Measurements from ENCODE around the gene RPP30.
A peak's percentile ranks its signal among the peaks of the same experiment; 100 is the strongest.
"Not testable (repeated sequence)": the region's sequence is repeated elsewhere in the genome, so short reads cannot be mapped to it uniquely, and the experiment has no call there.

The RPP30 gene

GRCh38 chr10:90939648-90940047 lies 67.9 kb downstream of the RPP30 start:
- no peaks in the 10 kb centered on the region for H3K9me3 ChIP-seq (ENCODE audit: control insufficient read depth, low read length)
- no peak overlapping the region for H2BK5ac ChIP-seq (ENCODE audit: low read depth, low read length, poor library complexity, severe bottlenecking)
- H3K27ac ChIP-seq (ENCODE audit: low read length, poor library complexity, severe bottlenecking) = no peak overlapping the region
- peak overlapping the region in 1 of 2 experiments; percentile 1 for H3K18ac ChIP-seq (ENCODE audit: low read depth in 1 of 2, low read length in 2 of 2)
- peak overlapping the region in 1 of 2 experiments; percentile 73 for H3K4ac ChIP-seq (ENCODE audit: low read depth in 1 of 2, low read length in 2 of 2)
- no peak overlapping the region for H2BK15ac ChIP-seq (ENCODE audit: low read depth, poor library complexity, severe bottlenecking)
- no peak for DNase-seq
- WGBS = 98% methylated on average over 6 of the region's 6 CpGs
- H3K27me3 ChIP-seq (ENCODE audit: control insufficient read depth in 1 of 2, insufficient read depth in 1 of 2, low read length in 2 of 2) = peaks cover 0 to 2% of the 10 kb centered on the region in 2 experiments
- H2AK5ac ChIP-seq (ENCODE audit: low read length, severe bottlenecking) = no peak overlapping the region
- H2BK120ac ChIP-seq (ENCODE audit: low read depth, low read length) = no peak overlapping the region
- peak overlapping the region; percentile 14 to 84 for H2BK12ac ChIP-seq (ENCODE audit: low read length in 2 of 2)
- H4K8ac ChIP-seq (ENCODE audit: low read length) = no peak overlapping the region
- H3K36me3 ChIP-seq (ENCODE audit: control insufficient read depth in 1 of 2, insufficient read depth in 2 of 2, low read depth in 1 of 2, low read length in 2 of 2) = no peaks in the 10 kb centered on the region
- peak overlapping the region; percentile 89 for H4K91ac ChIP-seq (ENCODE audit: low read length)
- H3K4me1 ChIP-seq (ENCODE audit: control insufficient read depth, insufficient read depth, low read depth, low read length) = peaks cover 4% of the 10 kb centered on the region
- H3K9ac ChIP-seq (ENCODE audit: low read length) = no peak overlapping the region
- H3K23ac ChIP-seq (ENCODE audit: low read length in 2 of 2) = peak overlapping the region in 1 of 2 experiments; percentile 35
- no peak overlapping the region for H3K4me3 ChIP-seq (ENCODE audit: insufficient read depth in 1 of 2, low read depth in 1 of 2, low read length in 2 of 2)
- H3K79me1 ChIP-seq (replicated peaks; ENCODE audit: low read length, poor library complexity, severe bottlenecking) = no peaks in the 10 kb centered on the region
- no peak overlapping the region for H3K4me2 ChIP-seq (ENCODE audit: low read length, poor library complexity, severe bottlenecking)
- no peak overlapping the region for H2AFZ ChIP-seq (ENCODE audit: low read depth, low read length)
- H3K14ac ChIP-seq (ENCODE audit: low read length in 2 of 2) = peak overlapping the region in 1 of 2 experiments; percentile 1

- not testable (repeated sequence) for H4K8ac ChIP-seq (ENCODE audit: low read length); H2BK120ac ChIP-seq (ENCODE audit: low read depth, low read length); H4K91ac ChIP-seq (ENCODE audit: low read length); H3K27me3 ChIP-seq (ENCODE audit: control insufficient read depth in 1 of 2, insufficient read depth in 1 of 2, low read length in 2 of 2); H3K9me3 ChIP-seq (ENCODE audit: control insufficient read depth, low read length); H2AFZ ChIP-seq (ENCODE audit: low read depth, low read length); H2AK5ac ChIP-seq (ENCODE audit: low read length, severe bottlenecking); H3K14ac ChIP-seq (ENCODE audit: low read length in 2 of 2); DNase-seq; H3K79me1 ChIP-seq (replicated peaks; ENCODE audit: low read length, poor library complexity, severe bottlenecking); H3K4me1 ChIP-seq (ENCODE audit: control insufficient read depth, insufficient read depth, low read depth, low read length); H3K4me3 ChIP-seq (ENCODE audit: insufficient read depth in 1 of 2, low read depth in 1 of 2, low read length in 2 of 2); H3K4me2 ChIP-seq (ENCODE audit: low read length, poor library complexity, severe bottlenecking); H2BK12ac ChIP-seq (ENCODE audit: low read length in 2 of 2); H3K4ac ChIP-seq (ENCODE audit: low read depth in 1 of 2, low read length in 2 of 2); H3K9ac ChIP-seq (ENCODE audit: low read length); H3K18ac ChIP-seq (ENCODE audit: low read depth in 1 of 2, low read length in 2 of 2); H3K23ac ChIP-seq (ENCODE audit: low read length in 2 of 2); H3K36me3 ChIP-seq (ENCODE audit: control insufficient read depth in 1 of 2, insufficient read depth in 2 of 2, low read depth in 1 of 2, low read length in 2 of 2); H2BK5ac ChIP-seq (ENCODE audit: low read depth, low read length, poor library complexity, severe bottlenecking); H3K27ac ChIP-seq (ENCODE audit: low read length, poor library complexity, severe bottlenecking); H2BK15ac ChIP-seq (ENCODE audit: low read depth, poor library complexity, severe bottlenecking)
- WGBS = 75% methylated on average over 2 of the region's 3 CpGs
These were observed 71.2 kb downstream of the RPP30 start for GRCh38 chr10:90942980-90943379.

- Histone ChIP-seq H3K27ac (ENCODE audit: low read length, poor library complexity, severe bottlenecking) (no peak overlapping the region), H3K27me3 (ENCODE audit: control insufficient read depth in 1 of 2, insufficient read depth in 1 of 2, low read length in 2 of 2) (no peaks in the 10 kb centered on the region), H2BK120ac (ENCODE audit: low read depth, low read length) (no peak overlapping the region), H3K4me2 (ENCODE audit: low read length, poor library complexity, severe bottlenecking) (no peak overlapping the region), H3K23ac (ENCODE audit: low read length in 2 of 2) (no peak overlapping the region), H3K18ac (ENCODE audit: low read depth in 1 of 2, low read length in 2 of 2) (no peak overlapping the region), H3K9ac (ENCODE audit: low read length) (no peak overlapping the region), H2BK15ac (ENCODE audit: low read depth, poor library complexity, severe bottlenecking) (no peak overlapping the region), H3K4ac (ENCODE audit: low read depth in 1 of 2, low read length in 2 of 2) (no peak overlapping the region), H3K9me3 (ENCODE audit: control insufficient read depth, low read length) (no peaks in the 10 kb centered on the region), H4K8ac (ENCODE audit: low read length) (no peak overlapping the region), H3K36me3 (ENCODE audit: control insufficient read depth in 1 of 2, insufficient read depth in 2 of 2, low read depth in 1 of 2, low read length in 2 of 2) (no peaks in the 10 kb centered on the region), H2BK5ac (ENCODE audit: low read depth, low read length, poor library complexity, severe bottlenecking) (no peak overlapping the region), H3K79me1 (replicated peaks; ENCODE audit: low read length, poor library complexity, severe bottlenecking) (no peaks in the 10 kb centered on the region), H2AK5ac (ENCODE audit: low read length, severe bottlenecking) (no peak overlapping the region), H3K14ac (ENCODE audit: low read length in 2 of 2) (no peak overlapping the region), H4K91ac (ENCODE audit: low read length) (no peak overlapping the region), H3K4me1 (ENCODE audit: control insufficient read depth, insufficient read depth, low read depth, low read length) (peaks cover 2% of the 10 kb centered on the region), H2BK12ac (ENCODE audit: low read length in 2 of 2) (no peak overlapping the region), H3K4me3 (ENCODE audit: insufficient read depth in 1 of 2, low read depth in 1 of 2, low read length in 2 of 2) (no peak overlapping the region), H2AFZ (ENCODE audit: low read depth, low read length) (no peak overlapping the region)
- DNase-seq = no peak
- WGBS = no CpG with 5 or more reads among the region's 1 CpG
These were observed 73.0 kb downstream of the RPP30 start for GRCh38 chr10:90944749-90945148.

GRCh38 chr10:90945491-90946070 lies 73.8 kb downstream of the RPP30 start:
- no peak overlapping the region for H3K4me3 ChIP-seq (ENCODE audit: insufficient read depth in 1 of 2, low read depth in 1 of 2, low read length in 2 of 2)
- H2AK5ac ChIP-seq (ENCODE audit: low read length, severe bottlenecking) = no peak overlapping the region
- DNase-seq = no peak
- no peak overlapping the region for H4K8ac ChIP-seq (ENCODE audit: low read length)
- H3K14ac ChIP-seq (ENCODE audit: low read length in 2 of 2) = no peak overlapping the region
- H3K36me3 ChIP-seq (ENCODE audit: control insufficient read depth in 1 of 2, insufficient read depth in 2 of 2, low read depth in 1 of 2, low read length in 2 of 2) = no peaks in the 10 kb centered on the region
- H3K9ac ChIP-seq (ENCODE audit: low read length) = no peak overlapping the region
- no peak overlapping the region for H2BK120ac ChIP-seq (ENCODE audit: low read depth, low read length)
- no peaks in the 10 kb centered on the region for H3K79me1 ChIP-seq (replicated peaks; ENCODE audit: low read length, poor library complexity, severe bottlenecking)
- H3K4ac ChIP-seq (ENCODE audit: low read depth in 1 of 2, low read length in 2 of 2) = peak overlapping the region in 1 of 2 experiments; percentile 79
- H4K91ac ChIP-seq (ENCODE audit: low read length) = no peak overlapping the region
- WGBS = 100% methylated on average over 3 of the region's 4 CpGs
- no peak overlapping the region for H3K4me2 ChIP-seq (ENCODE audit: low read length, poor library complexity, severe bottlenecking)
- H2BK12ac ChIP-seq (ENCODE audit: low read length in 2 of 2) = peak overlapping the region in 1 of 2 experiments; percentile 78
- no peak overlapping the region for H2BK15ac ChIP-seq (ENCODE audit: low read depth, poor library complexity, severe bottlenecking)
- H2AFZ ChIP-seq (ENCODE audit: low read depth, low read length) = no peak overlapping the region
- peak overlapping the region in 1 of 2 experiments; percentile 76 for H3K18ac ChIP-seq (ENCODE audit: low read depth in 1 of 2, low read length in 2 of 2)
- H3K27ac ChIP-seq (ENCODE audit: low read length, poor library complexity, severe bottlenecking) = no peak overlapping the region
- no peak overlapping the region for H3K23ac ChIP-seq (ENCODE audit: low read length in 2 of 2)
- peaks cover 2% of the 10 kb centered on the region for H3K4me1 ChIP-seq (ENCODE audit: control insufficient read depth, insufficient read depth, low read depth, low read length)
- no peaks in the 10 kb centered on the region for H3K9me3 ChIP-seq (ENCODE audit: control insufficient read depth, low read length)
- H3K27me3 ChIP-seq (ENCODE audit: control insufficient read depth in 1 of 2, insufficient read depth in 1 of 2, low read length in 2 of 2) = no peaks in the 10 kb centered on the region
- no peak overlapping the region for H2BK5ac ChIP-seq (ENCODE audit: low read depth, low read length, poor library complexity, severe bottlenecking)

All from mesenchymal stem cell (in vitro differentiated cells and primary cell).